GM18520 (cell line): ENCODE measurements around the gene PEF1.

Experiments
- ATAC-seq: cut with Tn5 transposase; IDR thresholded peaks from one replicate; pipeline ENCODE4 v1.9.1; 2021; ENCODE audit not compliant: unreplicated experiment

The PEF1 gene

GRCh38 chr1:31655756-31656155 is 11.1 kb upstream of the PEF1 start:
- no peak for ATAC-seq

- no peak for ATAC-seq
These were observed 10.4 kb upstream of the PEF1 start for GRCh38 chr1:31655104-31655503.

GRCh38 chr1:31654474-31654776 is 9.7 kb upstream of the PEF1 start:
- ATAC-seq: no peak

GRCh38 chr1:31653717-31654473 is 9.2 kb upstream of the PEF1 start:
- no peak for ATAC-seq

DNA sequence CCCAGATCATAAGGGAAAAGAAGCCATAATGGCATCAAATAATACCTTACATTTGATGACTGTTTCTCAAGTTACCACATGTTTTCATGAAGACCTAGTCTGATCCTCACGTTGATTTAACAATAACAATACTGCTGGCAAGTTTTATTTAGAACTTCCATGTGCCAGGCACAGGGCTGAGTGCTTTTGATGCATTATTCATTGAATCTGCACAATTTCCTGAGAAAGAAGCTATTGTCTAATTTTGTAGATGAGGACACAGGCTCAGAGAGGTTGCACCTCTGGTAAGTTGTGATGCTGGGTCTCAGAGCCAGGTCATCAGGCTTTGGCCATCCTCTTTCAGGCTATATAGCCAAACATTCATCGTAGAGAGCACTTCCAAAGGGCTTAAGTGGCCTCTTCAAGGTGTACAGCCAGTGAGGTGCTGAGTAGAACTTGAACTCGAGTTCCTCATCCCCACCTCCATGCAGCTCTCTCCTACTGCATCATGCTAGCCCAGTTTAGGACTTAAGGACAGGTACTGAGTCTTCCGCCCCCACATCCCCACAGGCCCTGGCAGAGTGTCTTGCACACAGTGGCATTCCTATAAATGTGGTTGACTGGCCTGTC is 8.3 kb upstream of the PEF1 start:
- ATAC-seq: no peak

DNA sequence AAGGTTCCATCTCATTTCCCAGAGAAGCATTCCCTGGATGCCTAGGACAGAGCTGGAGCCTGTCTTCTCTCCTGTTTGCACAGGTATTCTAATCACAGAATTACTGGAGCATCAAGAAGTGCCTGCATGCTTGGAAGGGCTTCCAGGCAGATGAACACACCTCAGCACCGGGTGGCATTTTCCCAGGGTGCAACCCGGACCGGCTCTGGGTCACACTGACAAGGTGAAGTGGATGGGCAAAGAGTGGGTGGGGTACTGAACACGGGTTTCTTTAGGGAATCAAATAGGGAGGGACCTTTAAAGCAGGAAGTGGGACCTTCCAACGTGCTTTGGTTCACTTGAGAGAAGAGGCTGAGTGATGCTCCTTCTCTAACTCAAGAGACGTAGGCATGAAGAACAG is 7.1 kb upstream of the PEF1 start:
- ATAC-seq: no peak

DNA sequence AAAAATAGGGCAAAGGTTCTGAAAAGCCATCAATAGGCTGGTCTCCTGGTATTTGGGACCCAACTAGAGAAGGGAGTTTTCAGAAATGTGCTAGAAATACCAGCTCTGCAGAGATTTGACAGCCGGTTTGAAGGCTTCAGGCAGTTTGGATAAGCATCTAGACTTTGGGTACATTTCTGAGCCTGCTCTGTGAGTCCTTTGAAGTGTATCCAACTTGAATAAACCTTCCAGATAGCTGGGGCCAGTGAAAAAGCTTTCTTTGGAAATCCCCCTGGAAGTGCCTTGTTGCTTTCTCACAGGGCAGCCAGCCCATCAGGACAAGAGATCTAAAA is 6.4 kb upstream of the PEF1 start:
- no peak for ATAC-seq

- no peak for ATAC-seq
These were observed 5.7 kb upstream of the PEF1 start for GRCh38 chr1:31650161-31651088.

DNA sequence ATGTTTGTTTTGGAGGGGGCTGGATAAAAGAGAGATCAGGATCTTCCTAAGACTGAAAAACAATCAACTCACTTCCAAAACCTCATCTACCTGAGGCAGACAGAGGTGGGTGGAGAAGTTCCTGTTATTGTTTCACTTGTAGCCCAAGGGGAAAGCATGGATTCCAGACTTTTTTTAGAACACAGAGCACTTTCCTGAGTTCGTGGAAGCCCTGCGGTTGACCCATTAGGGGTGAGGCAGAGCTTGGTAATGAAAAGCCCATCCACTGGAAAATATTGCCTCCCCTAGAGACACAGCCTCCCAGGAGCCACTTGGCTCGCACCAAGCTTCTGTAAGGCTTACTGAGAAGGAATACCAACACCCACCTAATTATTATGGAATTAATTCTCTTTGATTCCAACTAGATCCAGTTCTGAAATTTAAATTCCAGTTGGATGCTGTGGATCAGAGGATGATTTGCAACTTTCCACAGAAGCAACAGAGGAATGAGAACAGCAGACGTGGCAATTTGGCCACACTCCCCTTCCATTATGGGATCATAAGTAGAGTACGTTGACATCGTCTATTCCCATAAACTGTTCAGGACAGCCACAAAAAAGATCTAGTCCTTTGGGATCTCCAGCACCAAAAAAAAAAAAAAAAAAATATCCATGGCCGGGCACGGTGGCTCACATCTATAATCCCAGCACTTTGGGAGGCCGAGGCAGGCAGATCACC is 4.1 kb upstream of the PEF1 start:
- no peak for ATAC-seq

DNA sequence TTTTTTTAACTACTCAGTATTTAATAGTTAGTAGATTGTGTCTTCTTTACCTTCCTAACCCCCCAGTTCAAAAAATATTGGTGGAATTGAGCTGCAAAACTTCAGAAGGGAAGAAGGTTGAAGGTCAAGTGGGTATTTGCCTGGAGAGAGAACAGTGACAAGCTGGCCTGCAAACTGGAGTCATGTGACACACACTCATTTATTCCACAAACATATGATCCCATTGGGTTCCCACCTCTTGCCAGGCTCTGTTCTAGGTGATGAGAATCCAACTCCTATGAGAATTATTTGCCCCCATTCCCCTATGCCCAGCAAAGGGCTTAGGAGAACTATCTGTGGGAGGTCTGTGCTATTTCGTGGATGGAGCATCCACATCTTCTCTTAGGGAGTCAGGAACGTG is 3.5 kb upstream of the PEF1 start:
- no peak for ATAC-seq

DNA sequence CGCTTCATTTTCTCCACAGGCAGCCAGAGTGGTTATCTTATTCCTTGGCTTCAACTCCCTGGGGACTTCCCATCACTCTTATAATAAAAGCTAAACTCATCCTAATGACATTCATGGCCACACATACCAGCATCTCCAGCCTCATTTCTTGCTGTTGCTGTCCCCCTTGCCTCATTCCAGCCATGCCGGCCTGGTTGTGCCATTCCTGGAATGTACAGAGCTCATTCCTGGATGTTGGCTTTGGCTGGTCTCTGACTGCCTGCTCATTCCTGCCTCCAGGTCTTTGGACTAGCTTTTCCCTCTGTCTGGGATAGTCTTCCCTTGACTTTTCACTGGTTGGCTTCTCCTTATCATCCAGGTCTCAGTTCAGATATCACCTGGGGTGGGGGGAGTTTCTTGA is 2.4 kb upstream of the PEF1 start:
- no peak for ATAC-seq

DNA sequence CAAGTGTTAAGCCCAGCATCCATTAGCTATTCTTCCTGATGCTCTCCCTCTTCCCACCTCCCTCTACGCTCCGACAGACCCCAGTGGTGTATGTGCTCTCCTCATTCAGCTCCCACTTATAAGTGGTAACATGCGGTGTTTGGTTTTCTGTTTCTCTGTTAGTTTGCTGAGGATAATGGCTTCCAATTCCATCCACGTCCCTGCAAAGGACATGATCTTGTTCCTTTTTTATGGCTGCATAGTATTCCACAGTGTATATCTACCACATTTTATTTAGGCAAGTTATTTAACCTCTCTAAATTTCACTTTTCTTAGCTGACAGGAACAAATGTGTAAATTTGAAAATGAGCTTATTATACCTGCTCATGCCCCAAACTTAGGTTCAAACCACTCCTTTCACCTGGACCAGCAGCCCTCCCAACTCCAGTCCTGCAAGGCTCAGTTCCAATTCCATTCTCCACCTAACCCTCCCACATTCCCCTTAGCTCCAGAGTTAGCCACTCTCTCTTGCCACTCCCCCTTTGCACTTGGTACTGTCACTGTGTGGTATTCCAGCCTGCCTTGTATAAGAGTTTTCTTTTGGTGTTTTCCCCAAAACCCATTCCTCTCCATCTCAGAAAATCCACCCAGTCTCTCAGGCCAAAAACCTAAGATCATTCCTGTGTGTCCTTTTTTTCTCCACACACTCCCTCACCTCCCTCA is 1.7 kb upstream of the PEF1 start:
- no peak for ATAC-seq

- ATAC-seq: no peak
These were observed 545 bp upstream of the PEF1 start for GRCh38 chr1:31645274-31645568.

DNA sequence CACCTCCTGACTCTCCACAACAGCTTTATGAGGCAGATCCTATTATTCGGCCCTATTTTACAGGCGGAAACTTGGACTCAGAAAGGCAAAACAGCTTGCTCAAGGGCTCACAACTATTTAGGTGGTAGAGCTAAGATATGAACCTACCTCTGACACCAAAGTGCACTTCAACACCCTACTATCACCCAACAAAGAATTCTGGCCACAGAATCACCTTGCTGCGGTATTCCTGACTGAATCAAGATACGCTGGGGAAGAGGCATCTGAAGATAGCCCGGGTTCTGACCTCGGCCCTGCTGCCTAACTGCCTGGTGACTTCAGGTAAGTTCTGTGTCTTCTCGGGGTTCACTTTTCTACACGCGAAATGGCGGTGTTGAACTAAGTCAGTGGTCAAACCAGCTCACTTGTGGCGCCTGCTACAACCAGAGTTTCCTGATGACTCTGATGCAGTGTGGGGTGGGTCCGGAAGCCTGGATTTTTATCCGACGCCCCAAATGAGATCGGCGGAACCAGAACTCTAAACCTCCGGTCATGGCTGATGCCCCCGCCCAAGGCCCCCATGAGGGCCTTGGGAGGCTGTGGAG is 608 bp downstream of the PEF1 start:
- ATAC-seq: no peak

GRCh38 chr1:31642897-31643296 is 1.8 kb downstream of the PEF1 start:
- ATAC-seq: no peak

DNA sequence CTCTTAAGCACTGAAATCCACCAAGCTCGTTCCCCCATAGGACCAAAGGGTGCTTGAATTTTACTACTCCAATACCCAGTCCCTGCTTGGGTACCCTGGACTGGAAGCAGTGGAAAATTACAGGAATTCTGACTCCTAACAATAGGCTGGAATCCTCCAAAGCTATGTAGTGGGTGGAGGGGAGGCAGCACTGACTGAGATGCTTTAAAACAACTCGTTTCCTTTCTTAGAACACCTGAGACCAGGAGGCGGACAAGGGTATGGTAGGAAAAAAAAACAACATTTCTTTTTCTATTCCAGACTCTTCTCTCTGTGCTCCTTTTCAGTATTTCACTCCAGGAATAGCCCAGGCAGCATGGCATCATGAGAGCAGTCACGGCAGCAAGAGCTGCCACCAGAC is 2.3 kb downstream of the PEF1 start:
- ATAC-seq: no peak

DNA sequence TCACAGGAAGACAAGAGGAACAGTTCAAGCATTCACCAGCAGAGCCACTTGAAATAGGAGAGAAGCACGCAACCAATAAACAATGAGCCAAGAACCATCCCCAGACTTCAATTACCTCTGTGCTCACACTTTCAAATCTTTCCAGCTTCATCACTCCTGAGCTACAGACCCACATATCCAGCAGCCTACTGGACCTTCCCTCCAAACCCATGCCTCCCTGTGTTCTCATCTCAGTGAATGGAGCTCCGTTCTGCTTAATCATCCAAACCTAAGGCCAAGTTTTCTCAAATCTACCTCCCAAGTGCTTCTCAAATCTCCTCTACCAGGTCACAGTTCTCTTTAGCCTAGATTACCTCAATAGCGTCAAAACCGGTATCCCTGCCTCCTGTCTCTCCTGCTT is 3.7 kb downstream of the PEF1 start:
- ATAC-seq: no peak

DNA sequence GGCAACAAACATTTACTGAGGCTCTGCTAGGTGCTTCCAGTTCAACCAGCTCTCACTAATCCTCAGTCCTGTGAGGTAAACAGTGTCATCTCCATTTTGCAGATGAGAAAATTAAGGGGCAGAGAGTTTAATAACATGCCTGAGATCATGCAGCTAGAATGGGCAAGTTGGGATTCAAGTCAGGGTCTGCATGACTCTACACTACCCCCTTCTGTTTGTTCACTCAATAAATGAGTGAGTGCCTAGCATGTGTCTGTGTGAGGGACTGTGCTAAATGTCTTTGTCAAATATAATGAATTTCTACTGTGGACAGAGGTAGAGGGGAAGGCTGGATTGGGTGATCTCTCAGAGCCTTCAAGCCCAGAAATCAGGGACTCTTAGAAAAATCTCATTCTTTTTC is 4.5 kb downstream of the PEF1 start:
- no peak for ATAC-seq

DNA sequence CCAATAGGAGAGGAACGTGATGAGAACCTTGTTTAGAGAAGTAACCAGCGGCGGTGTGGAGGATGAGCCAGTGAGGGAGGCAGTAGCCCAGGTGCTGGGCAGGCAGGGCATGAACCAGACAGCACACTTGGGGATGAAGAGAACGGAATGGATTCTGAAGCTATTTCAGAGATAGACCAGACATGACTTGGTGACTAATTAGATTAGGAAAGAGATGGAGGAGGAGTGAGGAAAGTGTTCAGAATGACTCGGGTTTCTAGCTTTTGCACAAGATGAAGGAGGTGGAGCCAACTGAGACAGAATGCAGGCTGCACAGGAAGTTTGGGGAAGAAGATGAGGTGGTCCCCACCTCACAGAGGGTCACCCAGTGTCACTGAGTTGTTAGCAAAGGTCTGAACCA is 5.1 kb downstream of the PEF1 start:
- no peak for ATAC-seq

- no peak for ATAC-seq
These were observed 6.6 kb downstream of the PEF1 start for GRCh38 chr1:31637915-31638673.
